ENCODE data around the gene NUDT15.

Gene NUDT15

DNA sequence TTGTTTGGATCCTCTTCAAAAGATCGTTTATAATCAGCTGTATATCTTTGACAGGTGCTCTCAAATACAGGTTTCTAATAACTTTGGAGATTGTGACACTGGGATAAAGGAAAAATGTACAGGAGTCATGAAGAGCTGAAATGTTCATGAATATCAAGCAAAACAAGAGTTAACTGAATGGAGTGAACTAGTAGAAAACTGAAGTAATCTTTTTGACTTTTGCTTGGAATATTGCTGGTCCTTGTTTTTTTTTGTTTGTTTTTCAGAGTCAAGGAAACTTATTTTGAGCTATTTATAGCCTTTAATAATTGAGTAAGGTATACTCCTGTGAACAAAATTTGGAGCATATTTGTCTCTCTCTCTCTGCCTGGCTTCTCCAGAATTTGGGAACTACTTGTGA, 32.0 kb downstream of the NUDT15 start:
- TF ChIP-seq GATA3 (IDR thresholded peaks at IDR 0.05; ENCODE audit: low read depth, low read length) (no peak), GATA2 (IDR thresholded peaks at IDR 0.05; ENCODE audit: low read depth, low read length) (no peak)

DNA sequence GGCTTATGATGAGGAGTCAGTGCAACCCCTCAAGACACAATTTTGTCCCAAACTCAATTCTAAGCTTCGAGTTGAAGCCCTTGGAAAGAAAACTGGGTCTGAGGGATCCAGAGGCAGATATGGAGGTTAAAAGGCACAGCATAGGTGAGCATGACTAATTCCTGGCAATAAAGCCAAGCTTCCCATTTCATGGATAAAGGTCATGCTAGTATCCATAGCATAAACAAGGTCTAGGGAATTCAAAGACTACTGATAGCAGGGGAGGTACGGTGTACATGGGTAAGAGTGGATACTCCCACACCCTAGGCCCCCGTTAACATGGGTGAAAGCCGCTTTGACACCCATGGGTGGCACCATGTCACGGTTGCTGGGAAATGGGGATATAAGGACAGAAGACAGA, 33.4 kb downstream of the NUDT15 start:
- TF ChIP-seq GATA3 (IDR thresholded peaks at IDR 0.05; ENCODE audit: low read depth, low read length) (no peak), GATA2 (IDR thresholded peaks at IDR 0.05; ENCODE audit: low read depth, low read length) (no peak)

DNA sequence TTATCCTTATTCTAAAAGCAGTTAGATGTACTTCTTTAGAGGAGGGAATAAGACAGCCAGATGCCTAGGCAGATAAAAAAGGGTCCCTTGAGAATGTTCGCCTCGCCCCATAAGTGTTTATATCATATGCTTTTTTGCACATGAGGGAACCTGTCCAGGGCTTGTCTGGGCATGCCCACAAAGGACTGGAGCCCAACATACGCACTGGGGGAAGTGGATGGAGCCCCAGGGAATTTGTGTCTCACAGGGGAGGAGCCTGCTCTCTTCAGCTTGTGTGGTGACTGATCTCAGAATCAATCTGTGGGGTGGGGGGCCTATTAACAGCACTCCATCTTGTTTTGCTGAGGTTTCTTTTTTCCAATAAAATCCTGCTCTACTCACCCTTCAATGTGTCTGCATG, 34.8 kb downstream of the NUDT15 start:
- TF ChIP-seq GATA2 (IDR thresholded peaks at IDR 0.05; ENCODE audit: low read depth, low read length), result no peak
- no peak for TF ChIP-seq GATA3 (IDR thresholded peaks at IDR 0.05; ENCODE audit: low read depth, low read length)

DNA sequence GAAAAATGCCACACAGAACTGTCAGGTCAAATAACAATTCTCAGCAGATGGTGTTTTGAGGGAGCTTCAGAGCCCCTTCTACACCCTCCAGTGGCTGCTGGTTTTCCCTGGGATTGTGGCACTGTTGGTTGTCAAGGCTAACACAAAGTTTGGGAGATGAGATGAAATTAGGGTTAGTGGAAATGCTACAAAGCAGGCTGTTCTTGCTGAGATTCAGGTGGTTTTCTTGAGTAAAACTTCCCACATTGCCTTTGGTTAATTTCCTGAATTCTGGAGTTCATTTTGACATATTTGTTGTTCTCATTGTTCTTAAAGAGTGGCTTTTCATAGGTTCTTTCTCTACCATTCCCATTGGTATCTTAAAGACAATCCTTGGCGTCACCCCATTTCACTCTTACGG, 35.3 kb downstream of the NUDT15 start:
- TF ChIP-seq GATA2 (IDR thresholded peaks at IDR 0.05; ENCODE audit: low read depth, low read length) (no peak), GATA3 (IDR thresholded peaks at IDR 0.05; ENCODE audit: low read depth, low read length) (no peak)

DNA sequence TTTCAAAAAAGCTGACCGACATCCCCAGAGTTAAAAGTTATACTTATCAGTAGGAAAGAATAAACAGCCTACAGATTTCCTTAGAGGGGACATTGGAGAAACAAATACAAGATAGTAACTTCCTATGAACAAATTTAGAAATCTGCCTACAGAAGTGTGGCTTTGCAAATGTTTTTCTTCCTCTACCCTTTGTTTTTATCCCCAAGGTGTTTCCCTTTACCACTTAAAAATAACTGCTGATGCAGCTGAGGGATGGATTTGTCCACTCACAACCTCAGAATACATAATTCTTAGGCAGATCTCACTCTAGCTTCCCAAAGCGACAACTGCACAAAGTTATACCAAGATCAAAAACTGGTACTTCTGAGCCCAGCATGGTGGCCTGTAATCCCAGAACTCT, 36.5 kb downstream of the NUDT15 start:
- TF ChIP-seq GATA3 (IDR thresholded peaks at IDR 0.05; ENCODE audit: low read depth, low read length) (no peak), GATA2 (IDR thresholded peaks at IDR 0.05; ENCODE audit: low read depth, low read length) (no peak)

DNA sequence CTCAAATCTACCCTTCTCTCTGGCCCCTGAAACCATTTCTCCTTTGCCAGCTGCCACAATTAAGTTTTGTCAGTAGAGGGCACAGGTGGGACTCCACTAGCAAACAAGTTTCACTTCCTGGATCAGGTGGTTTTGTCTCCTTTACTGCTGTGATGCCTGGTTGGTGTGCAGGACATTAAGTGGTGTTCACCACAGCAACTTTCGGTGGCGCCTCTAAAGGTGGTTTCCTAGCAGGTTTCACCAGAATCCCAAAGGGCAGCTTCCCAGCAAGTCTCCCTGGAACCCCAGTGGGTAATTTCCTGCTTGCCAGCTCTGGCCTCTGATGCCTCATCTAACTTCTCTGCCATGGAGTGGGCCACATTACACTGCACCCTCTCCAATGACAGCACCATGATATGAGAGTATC, 40.7 kb downstream of the NUDT15 start:
- TF ChIP-seq GATA2 (IDR thresholded peaks at IDR 0.05; ENCODE audit: low read depth, low read length), result no peak
- TF ChIP-seq GATA3 (IDR thresholded peaks at IDR 0.05; ENCODE audit: low read depth, low read length), result no peak

DNA sequence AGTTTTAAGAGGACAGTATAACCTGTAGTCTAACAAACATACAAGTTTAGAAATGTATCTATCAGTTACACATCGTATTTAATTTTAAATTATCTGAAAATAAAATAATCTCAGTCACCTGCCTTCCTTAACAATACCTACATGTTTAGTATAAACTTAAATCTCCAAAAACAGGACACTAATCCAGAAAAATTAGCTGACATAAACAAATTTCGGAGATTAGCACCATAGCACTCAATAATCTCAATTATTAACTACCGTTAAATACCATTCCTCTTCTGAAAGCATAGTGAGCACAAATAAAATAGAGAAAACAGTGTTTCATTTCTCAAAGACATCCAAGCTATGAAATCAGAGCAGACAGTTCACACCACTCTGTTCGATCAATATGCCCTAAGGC, 44.2 kb downstream of the NUDT15 start:
- TF ChIP-seq GATA2 (IDR thresholded peaks at IDR 0.05; ENCODE audit: low read depth, low read length) (no peak), GATA3 (IDR thresholded peaks at IDR 0.05; ENCODE audit: low read depth, low read length) (no peak)

DNA sequence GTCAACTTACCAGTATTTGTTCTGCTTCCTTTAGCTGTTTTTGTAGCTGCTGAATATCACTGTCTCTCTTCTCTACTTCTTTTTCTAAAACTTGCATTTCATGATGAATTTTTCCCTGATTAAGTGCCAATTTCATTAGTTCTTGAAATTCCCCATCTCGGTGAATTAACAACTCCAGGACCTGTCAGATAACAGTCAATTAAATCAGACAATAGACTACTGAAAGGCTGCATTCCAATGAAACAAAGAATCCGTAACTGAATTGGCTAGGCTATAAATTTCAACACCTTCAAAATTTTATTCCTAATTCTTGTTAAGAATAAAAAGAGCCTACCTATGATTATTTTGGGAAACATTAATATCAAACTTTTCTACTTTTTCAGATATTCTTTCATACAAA, 48.7 kb downstream of the NUDT15 start:
- TF ChIP-seq GATA3 (IDR thresholded peaks at IDR 0.05; ENCODE audit: low read depth, low read length) (no peak), GATA2 (IDR thresholded peaks at IDR 0.05; ENCODE audit: low read depth, low read length) (no peak)

DNA sequence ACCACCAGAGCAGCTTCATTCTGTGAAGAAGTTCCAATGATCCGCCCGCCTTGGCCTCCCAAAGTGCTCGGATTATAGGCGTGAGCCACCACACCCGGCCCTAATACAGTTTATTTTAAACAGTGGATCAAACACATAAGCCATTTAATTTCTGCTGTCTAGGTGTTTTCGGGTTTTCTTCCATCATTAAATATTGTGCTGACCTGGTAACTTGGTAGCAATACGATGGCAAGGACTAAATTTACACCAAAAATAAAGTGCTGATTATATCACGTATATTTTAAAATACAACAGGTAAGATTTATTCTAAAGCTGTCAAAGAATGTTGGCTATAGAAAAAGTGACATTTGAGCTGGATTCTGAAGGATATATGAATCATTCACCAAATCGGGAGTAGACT, 56.1 kb downstream of the NUDT15 start:
- TF ChIP-seq GATA3 (IDR thresholded peaks at IDR 0.05; ENCODE audit: low read depth, low read length) (no peak), GATA2 (IDR thresholded peaks at IDR 0.05; ENCODE audit: low read depth, low read length) (no peak)

DNA sequence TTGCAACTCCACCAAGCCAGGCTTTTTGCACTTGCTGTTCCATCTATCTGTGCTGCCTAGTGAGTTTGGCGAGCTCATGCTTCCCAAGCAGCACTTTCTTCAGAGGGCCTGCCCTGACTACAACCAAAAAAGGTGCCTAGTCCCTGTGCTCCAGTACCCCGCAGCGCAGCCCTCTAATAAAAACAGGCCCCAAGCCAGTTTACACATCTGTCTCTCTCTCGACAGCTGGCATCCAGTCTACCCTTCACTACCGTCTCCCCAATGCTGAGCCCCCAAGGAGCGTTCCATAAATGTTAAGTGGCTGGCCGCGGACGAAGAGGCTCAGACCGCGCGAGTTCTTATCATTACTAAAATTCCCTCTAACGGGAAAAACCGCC, 56.9 kb downstream of the NUDT15 start:
- no peak for TF ChIP-seq GATA3 (IDR thresholded peaks at IDR 0.05; ENCODE audit: low read depth, low read length)
- TF ChIP-seq GATA2 (IDR thresholded peaks at IDR 0.05; ENCODE audit: low read depth, low read length), result no peak

DNA sequence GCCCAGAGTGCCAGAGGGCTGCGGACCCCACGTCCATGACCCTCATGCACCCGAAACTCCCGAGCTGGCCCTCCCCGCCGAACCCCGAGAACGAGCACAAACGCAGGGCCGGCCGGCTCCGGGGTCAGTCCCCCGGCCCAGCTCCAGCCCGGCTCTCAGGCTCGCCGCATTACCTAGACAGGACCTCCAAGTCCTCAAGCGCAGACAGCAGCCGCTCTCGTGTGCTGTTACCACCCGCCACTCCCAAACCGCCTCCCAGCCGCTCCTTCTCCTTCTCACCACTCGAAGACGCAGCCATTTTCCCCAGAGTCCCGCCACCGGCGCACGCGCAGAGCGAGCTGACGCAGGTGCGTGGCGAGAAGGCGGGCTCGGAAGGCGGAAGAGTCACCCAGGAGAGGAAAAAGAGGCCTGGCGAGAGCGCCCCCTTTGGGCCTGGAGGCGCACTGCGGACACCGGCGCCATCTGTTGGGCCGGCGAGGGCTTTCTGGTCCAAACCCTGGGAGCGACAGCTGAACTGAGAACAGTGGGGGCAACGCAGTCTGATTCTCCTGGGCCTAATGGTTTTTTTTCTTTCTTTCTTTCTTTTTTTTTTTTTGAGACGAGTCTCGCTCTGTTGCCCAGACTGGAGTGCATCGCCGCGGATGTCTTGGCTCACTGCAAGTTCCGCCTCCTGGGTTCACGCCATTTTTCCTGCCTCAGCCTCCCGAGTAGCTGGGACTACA, 57.4 kb downstream of the NUDT15 start, which contains the start of gene MED4:
MED4 (minus strand) TSS at position 324 of the 722 bp plus-strand sequence; CDS start at position 298, 26 bp downstream.
- no peak for TF ChIP-seq GATA3 (IDR thresholded peaks at IDR 0.05; ENCODE audit: low read depth, low read length)
- no peak for TF ChIP-seq GATA2 (IDR thresholded peaks at IDR 0.05; ENCODE audit: low read depth, low read length)

DNA sequence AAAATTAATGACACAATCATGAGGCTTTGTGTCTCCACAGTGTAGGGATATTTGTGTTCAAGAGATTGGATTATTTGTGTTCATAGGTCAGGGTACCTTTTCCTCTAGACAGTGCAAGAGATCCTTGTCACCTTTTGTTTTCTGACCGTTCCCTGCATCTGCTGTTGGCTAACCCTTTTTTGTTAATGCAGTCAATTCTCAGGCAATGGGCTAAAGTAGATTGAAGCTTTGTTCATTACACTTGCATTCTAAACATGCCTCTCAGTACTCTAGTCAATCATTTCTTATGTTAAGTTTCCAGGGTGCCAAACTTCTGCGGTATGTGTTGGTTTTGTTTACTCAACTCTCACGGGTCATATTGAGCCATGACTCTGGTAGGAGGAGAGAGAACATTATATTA, 59.1 kb downstream of the NUDT15 start:
- no peak for TF ChIP-seq GATA3 (IDR thresholded peaks at IDR 0.05; ENCODE audit: low read depth, low read length)
- TF ChIP-seq GATA2 (IDR thresholded peaks at IDR 0.05; ENCODE audit: low read depth, low read length), result no peak

Measured in SH-SY5Y (cell line).